K562 (cell line): Measurements from ENCODE around the gene POLR3H.

Source experiments
- CHD2 ChIP-seq: IDR thresholded peaks from 2 replicates; pipeline ENCODE4 v1.6.1; 2011; ENCODE audit warnings: low read depth, low read length
- CTCF ChIP-seq, 3 experiments: IDR thresholded peaks in 2 of 3; conservative IDR thresholded peaks in 1 of 3; 2 replicates each; pipeline ENCODE4 v1.5.1; 2011 to 2012; ENCODE audit warnings: low read length in 3 of 3, mild to moderate bottlenecking in 3 of 3, control low read depth in 2 of 3, improper control_type of control experiment in 1 of 3, inconsistent platforms in 1 of 3, low read depth in 1 of 3, mixed read lengths in 1 of 3, moderate library complexity in 1 of 3; ENCODE audit not compliant: insufficient read depth in 2 of 3
- EP300 ChIP-seq: IDR thresholded peaks from 2 replicates; pipeline ENCODE4 v1.6.1; 2012; ENCODE audit warnings: low read length, improper control_type of control experiment
- ETV5 ChIP-seq: sonication (generic); formaldehyde crosslinking; IDR thresholded peaks from 2 replicates; pipeline ENCODE4 v1.4.0; 2020; ENCODE audit warnings: low read depth, mild to moderate bottlenecking, missing genetic modification reagents
- FOXK2 ChIP-seq, 2 experiments: fragments of 450-650 bp; IDR thresholded peaks in 1 of 2; conservative IDR thresholded peaks in 1 of 2; 2 replicates each; pipeline ENCODE4 v1.6.1; 2016; ENCODE audit warnings: low read depth in 2 of 2, mild to moderate bottlenecking in 1 of 2
- GABPA ChIP-seq: fragments of 200-800 bp; sonication (Bioruptor generic); conservative IDR thresholded peaks from 2 replicates; pipeline ENCODE4 v1.6.1; 2016; ENCODE audit warnings: low read depth, missing genetic modification characterization, missing compliant biosample characterization
- ZC3H8 ChIP-seq: fragments of 450-650 bp; IDR thresholded peaks from 2 replicates; pipeline ENCODE4 v1.6.1; 2017
- ZNF274 ChIP-seq: IDR thresholded peaks from 2 replicates; pipeline ENCODE4 v1.6.1; 2011; ENCODE audit warnings: low read depth, mild to moderate bottlenecking, low read length, moderate library complexity, borderline replicate concordance

GRCh38 chr22:41578818-41579217 lies 34.5 kb upstream of the POLR3H start:
- no peak for TF ChIP-seq GABPA (tag)
- no peak for TF ChIP-seq CTCF (IDR thresholded peaks at IDR 0.05 in 2 of 3, conservative IDR thresholded peaks at IDR 0.05 in 1 of 3; ENCODE audit: insufficient read depth in 2 of 3, low read depth in 1 of 3, low read length in 3 of 3)
- no peak for TF ChIP-seq EP300
- no peak for TF ChIP-seq ZC3H8
- no peak for TF ChIP-seq FOXK2 (conservative IDR thresholded peaks at IDR 0.05 in 1 of 2, IDR thresholded peaks at IDR 0.05 in 1 of 2; ENCODE audit: low read depth in 2 of 2)
- no peak for TF ChIP-seq ZNF274
- no peak for TF ChIP-seq ETV5 (CRISPR knock-in tag)
- TF ChIP-seq CHD2: no peak
